ENCODE results near the gene FPGS.
"Not testable (repeated sequence)": the region's sequence is repeated elsewhere in the genome, so short reads cannot be mapped to it uniquely, and the experiment has no call there.

FPGS gene

GRCh38 chr9:127802576-127803443 is at the start of gene FPGS:
Gene FPGS, plus strand, starts transcription at chr9:127802882. Its CDS starts 43 bp downstream, at chr9:127802925.
- H3K27ac Mint-ChIP-seq, result peak within 1 kb of the TSS; percentile 95
- ATAC-seq (peak; percentile 91), DNase-seq (peak; percentile 86)
- H3K9me3 Mint-ChIP-seq, result no peaks in the 10 kb centered on the region
- H3K27me3 Mint-ChIP-seq, result no peaks in the 10 kb centered on the region
- H3K36me3 Mint-ChIP-seq (ENCODE audit: low read depth), result peaks cover 15% of the 10 kb centered on the region
- H3K4me3 Mint-ChIP-seq, result peak within 1 kb of the TSS; percentile 94
- H3K4me1 Mint-ChIP-seq, result peaks cover 34% of the 10 kb centered on the region

GRCh38 chr9:127753148-127753547 is 49.5 kb upstream of the FPGS start:
- no peak for ATAC-seq
- Mint-ChIP-seq H3K36me3 (ENCODE audit: low read depth) (peaks cover 9% of the 10 kb centered on the region), H3K9me3 (no peaks in the 10 kb centered on the region), H3K27me3 (no peaks in the 10 kb centered on the region), H3K4me1 (peaks cover under 1% of the 10 kb centered on the region), H3K4me3 (no peak overlapping the region), H3K27ac (no peak overlapping the region)
- DNase-seq, result no peak

- Mint-ChIP-seq H3K9me3 (no peaks in the 10 kb centered on the region), H3K4me3 (no peak overlapping the region), H3K4me1 (no peaks in the 10 kb centered on the region), H3K27ac (no peak overlapping the region), H3K27me3 (no peaks in the 10 kb centered on the region), H3K36me3 (ENCODE audit: low read depth) (peaks cover 7% of the 10 kb centered on the region)
- no peak for DNase-seq
- ATAC-seq, result no peak
Observed at GRCh38 chr9:127753622-127754021, 49.1 kb upstream of the FPGS start.

GRCh38 chr9:127754099-127755060 is 48.3 kb upstream of the FPGS start:
- ATAC-seq, result no peak
- peaks cover 4% of the 10 kb centered on the region for H3K36me3 Mint-ChIP-seq (ENCODE audit: low read depth)
- no peak overlapping the region for H3K27ac Mint-ChIP-seq
- no peak for DNase-seq
- peaks cover 2% of the 10 kb centered on the region for H3K4me1 Mint-ChIP-seq
- H3K27me3 Mint-ChIP-seq, result no peaks in the 10 kb centered on the region
- no peaks in the 10 kb centered on the region for H3K9me3 Mint-ChIP-seq
- no peak overlapping the region for H3K4me3 Mint-ChIP-seq

GRCh38 chr9:127755061-127756060 is 47.3 kb upstream of the FPGS start:
- DNase-seq, result no peak
- H3K36me3 Mint-ChIP-seq (ENCODE audit: low read depth), result peaks cover 3% of the 10 kb centered on the region
- no peaks in the 10 kb centered on the region for H3K27me3 Mint-ChIP-seq
- H3K4me3 Mint-ChIP-seq, result no peak overlapping the region
- no peaks in the 10 kb centered on the region for H3K9me3 Mint-ChIP-seq
- no peak overlapping the region for H3K27ac Mint-ChIP-seq
- no peak for ATAC-seq
- H3K4me1 Mint-ChIP-seq, result peaks cover 2% of the 10 kb centered on the region

GRCh38 chr9:127756233-127756632 is 46.4 kb upstream of the FPGS start:
- Mint-ChIP-seq H3K36me3 (ENCODE audit: low read depth) (peaks cover 3% of the 10 kb centered on the region), H3K4me1 (peaks cover 2% of the 10 kb centered on the region)

GRCh38 chr9:127756776-127757175 is 45.9 kb upstream of the FPGS start:
- H3K27me3 Mint-ChIP-seq; ATAC-seq; H3K9me3 Mint-ChIP-seq; H3K27ac Mint-ChIP-seq; H3K36me3 Mint-ChIP-seq (ENCODE audit: low read depth); DNase-seq; H3K4me3 Mint-ChIP-seq; H3K4me1 Mint-ChIP-seq: not testable (repeated sequence)

More at GRCh38 chr9:127756233-127756632, 46.4 kb upstream of the FPGS start:
- ATAC-seq, result no peak
- Mint-ChIP-seq H3K27ac (no peak overlapping the region), H3K27me3 (no peaks in the 10 kb centered on the region), H3K4me3 (no peak overlapping the region), H3K9me3 (no peaks in the 10 kb centered on the region)
- no peak for DNase-seq

GRCh38 chr9:127758843-127759242 is 43.8 kb upstream of the FPGS start:
- no peak overlapping the region for H3K4me3 Mint-ChIP-seq
- ATAC-seq, result no peak
- H3K9me3 Mint-ChIP-seq, result no peaks in the 10 kb centered on the region
- H3K4me1 Mint-ChIP-seq, result peaks cover 16% of the 10 kb centered on the region
- no peak overlapping the region for H3K27ac Mint-ChIP-seq
- DNase-seq, result no peak
- peaks cover 3% of the 10 kb centered on the region for H3K36me3 Mint-ChIP-seq (ENCODE audit: low read depth)
- no peaks in the 10 kb centered on the region for H3K27me3 Mint-ChIP-seq

GRCh38 chr9:127761061-127761460 is 41.6 kb upstream of the FPGS start:
- Mint-ChIP-seq H3K27ac (no peak overlapping the region), H3K27me3 (no peaks in the 10 kb centered on the region), H3K36me3 (ENCODE audit: low read depth) (peaks cover 5% of the 10 kb centered on the region), H3K4me1 (peaks cover 27% of the 10 kb centered on the region), H3K4me3 (no peak overlapping the region), H3K9me3 (no peaks in the 10 kb centered on the region)
- DNase-seq (no peak), ATAC-seq (no peak)

GRCh38 chr9:127761491-127761956 is 41.2 kb upstream of the FPGS start:
- Mint-ChIP-seq H3K36me3 (ENCODE audit: low read depth) (peaks cover 10% of the 10 kb centered on the region), H3K27ac (no peak overlapping the region), H3K27me3 (no peaks in the 10 kb centered on the region), H3K9me3 (no peaks in the 10 kb centered on the region), H3K4me1 (peaks cover 31% of the 10 kb centered on the region), H3K4me3 (no peak overlapping the region)
- DNase-seq, result no peak
- no peak for ATAC-seq

GRCh38 chr9:127762111-127762676 is 40.5 kb upstream of the FPGS start:
- no peak for ATAC-seq
- Mint-ChIP-seq H3K4me3 (no peak overlapping the region), H3K36me3 (ENCODE audit: low read depth) (peaks cover 10% of the 10 kb centered on the region), H3K27ac (peak overlapping the region; percentile 62), H3K9me3 (no peaks in the 10 kb centered on the region), H3K27me3 (no peaks in the 10 kb centered on the region), H3K4me1 (peaks cover 37% of the 10 kb centered on the region)
- no peak for DNase-seq

- Mint-ChIP-seq H3K36me3 (ENCODE audit: low read depth) (peaks cover 13% of the 10 kb centered on the region), H3K4me3 (no peak overlapping the region), H3K9me3 (no peaks in the 10 kb centered on the region), H3K27ac (peak overlapping the region; percentile 62), H3K4me1 (peaks cover 53% of the 10 kb centered on the region), H3K27me3 (no peaks in the 10 kb centered on the region)
- peak; percentile 56 for DNase-seq
- ATAC-seq, result peak; percentile 66
Observed at GRCh38 chr9:127763918-127764384, 38.7 kb upstream of the FPGS start.

- Mint-ChIP-seq H3K27me3 (no peaks in the 10 kb centered on the region), H3K4me1 (peaks cover 66% of the 10 kb centered on the region), H3K27ac (no peak overlapping the region), H3K9me3 (no peaks in the 10 kb centered on the region), H3K36me3 (ENCODE audit: low read depth) (peaks cover 16% of the 10 kb centered on the region), H3K4me3 (no peak overlapping the region)
- no peak for ATAC-seq
- no peak for DNase-seq
Observed at GRCh38 chr9:127765418-127765817, 37.3 kb upstream of the FPGS start.

Measured in activated naive CD8-positive, alpha-beta T cell treated with anti-CD3 and anti-CD28 coated beads, Interleukin-2, amount 50 U/mL, for 24 hours (primary cell).